GM23338 (cell line): ENCODE measurements around the gene IL21. TPM values are rescaled to one million over a fixed set of nuclear protein-coding genes. Genes with fewer than 3 reads are reported as not detected.

Source experiments
- ATAC-seq: fragments of 200-7000 bp; cut with Tn5 transposase; 3 replicates; pipeline ENCODE4 v1.9.1; 2020
- DNase-seq: peaks from one replicate; pipeline ENCODE4 v3.0.0-alpha.2; 2015; ENCODE audit warnings: low spot score
- H2AFZ ChIP-seq: fragments of 200-600 bp; sonication (generic); 2 replicates; pipeline ENCODE4 v1.8.0; 2016; ENCODE audit warnings: antibody characterized with exemption, mild to moderate bottlenecking, moderate library complexity
- H3F3A ChIP-seq: fragments of 200-600 bp; sonication (generic); replicated peaks from 2 replicates; pipeline ENCODE4 v1.8.0; 2017; ENCODE audit warnings: antibody characterized with exemption, mixed run types, low read depth
- H3K27ac ChIP-seq: fragments of 200-600 bp; sonication (generic); 2 replicates; pipeline ENCODE4 v1.6.1; 2016; ENCODE audit warnings: low read depth
- H3K27me3 ChIP-seq: fragments of 200-600 bp; sonication (generic); 2 replicates; pipeline ENCODE4 v1.8.0; 2016; ENCODE audit warnings: mild to moderate bottlenecking, mixed run types, moderate library complexity; ENCODE audit not compliant: insufficient read depth
- H3K36me3 ChIP-seq: fragments of 200-600 bp; sonication (generic); 2 replicates; pipeline ENCODE4 v1.8.0; 2016; ENCODE audit warnings: mild to moderate bottlenecking; ENCODE audit not compliant: insufficient read depth
- H3K4me1 ChIP-seq: fragments of 200-600 bp; sonication (generic); 2 replicates; pipeline ENCODE4 v1.8.0; 2016; ENCODE audit warnings: mild to moderate bottlenecking, moderate library complexity; ENCODE audit not compliant: insufficient read depth
- H3K4me2 ChIP-seq: fragments of 200-600 bp; sonication (generic); 2 replicates; pipeline ENCODE4 v1.7.1; 2017; ENCODE audit warnings: mixed run types
- H3K4me3 ChIP-seq: fragments of 200-600 bp; sonication (generic); 2 replicates; pipeline ENCODE4 v1.6.1; 2016; ENCODE audit warnings: mixed run types
- H3K79me2 ChIP-seq: fragments of 200-600 bp; sonication (generic); replicated peaks from 2 replicates; pipeline ENCODE4 v1.8.0; 2017; ENCODE audit warnings: mild to moderate bottlenecking; ENCODE audit not compliant: insufficient read depth
- H3K9me2 ChIP-seq: fragments of 200-600 bp; sonication (generic); 2 replicates; pipeline ENCODE4 v1.8.0; 2017; ENCODE audit not compliant: insufficient read depth
- H4K20me1 ChIP-seq: fragments of 200-600 bp; sonication (generic); replicated peaks from 2 replicates; pipeline ENCODE4 v1.8.0; 2017; ENCODE audit warnings: mild to moderate bottlenecking; ENCODE audit not compliant: insufficient read depth
- H3K27ac Mint-ChIP-seq: 2 replicates; pipeline ENCODE4 v1.8.0; 2020; ENCODE audit warnings: inconsistent platforms, mild to moderate bottlenecking, moderate library complexity, mixed read lengths
- H3K27me3 Mint-ChIP-seq: 3 replicates; pipeline ENCODE4 v1.8.0; 2022; ENCODE audit warnings: low read depth, mild to moderate bottlenecking, moderate library complexity, mixed read lengths, inconsistent platforms; ENCODE audit not compliant: insufficient read depth, poor library complexity
- H3K36me3 Mint-ChIP-seq: 3 replicates; pipeline ENCODE4 v1.8.0; 2021; ENCODE audit warnings: low read depth, mild to moderate bottlenecking, inconsistent platforms, moderate library complexity, mixed read lengths
- H3K4me1 Mint-ChIP-seq: 3 replicates; pipeline ENCODE4 v1.8.0; 2020; ENCODE audit warnings: mild to moderate bottlenecking, inconsistent platforms, mixed read lengths
- H3K4me3 Mint-ChIP-seq: 3 replicates; pipeline ENCODE4 v1.8.0; 2021; ENCODE audit warnings: moderate library complexity, mild to moderate bottlenecking, inconsistent platforms, mixed read lengths
- H3K9me3 Mint-ChIP-seq: 3 replicates; pipeline ENCODE4 v1.8.0; 2020; ENCODE audit warnings: moderate library complexity, mild to moderate bottlenecking, inconsistent platforms, mixed read lengths
- EZH2 ChIP-seq: fragments of 200-600 bp; sonication (generic); IDR thresholded peaks from one replicate; pipeline ENCODE4 v1.8.0; 2017; ENCODE audit warnings: antibody characterized with exemption, mild to moderate bottlenecking, low read depth; ENCODE audit not compliant: unreplicated experiment
- EZH2phosphoT487 ChIP-seq: fragments of 200-600 bp; sonication (generic); IDR thresholded peaks from one replicate; pipeline ENCODE4 v1.8.1; 2018; ENCODE audit warnings: antibody characterized with exemption; ENCODE audit not compliant: unreplicated experiment
- JUNB ChIP-seq: IDR thresholded peaks from one replicate; pipeline ENCODE4 v1.6.1; 2016; ENCODE audit warnings: antibody characterized with exemption; ENCODE audit not compliant: unreplicated experiment
- NANOG ChIP-seq: IDR thresholded peaks from 2 replicates; pipeline ENCODE4 v1.6.1; 2016; ENCODE audit warnings: antibody characterized with exemption, borderline replicate concordance
- POLR2AphosphoS5 ChIP-seq: IDR thresholded peaks from 2 replicates; pipeline ENCODE4 v1.6.1; 2016; ENCODE audit warnings: antibody characterized with exemption, low read depth
- STAT1 ChIP-seq: IDR thresholded peaks from one replicate; pipeline ENCODE4 v1.6.1; 2016; ENCODE audit warnings: antibody characterized with exemption; ENCODE audit not compliant: unreplicated experiment
- ZNF114 ChIP-seq: fragments of 250-450 bp; sonication (Bioruptor Pico); IDR thresholded peaks from 2 replicates; pipeline ENCODE4 v1.5.0; 2020; ENCODE audit warnings: mild to moderate bottlenecking, moderate library complexity
- ZNF331 ChIP-seq: fragments of 250-450 bp; sonication (Bioruptor Pico); IDR thresholded peaks from 2 replicates; pipeline ENCODE4 v1.5.0; 2020; ENCODE audit warnings: low read depth, mild to moderate bottlenecking, moderate library complexity
- polyA plus RNA-seq: library from polyadenylated mRNA; unstranded; fragments of >200 nt; fragmentation: Nextera tagmentation; extraction: Ambion mirVana; gene quantifications from 2 replicates; pipeline ENCODE4 v1.2.1, GENCODE V29; 2016
- total RNA-seq: library from RNA; depleted of rRNA; stranded (reverse); fragments of >200 nt; shearing (Covaris generic); gene quantifications from 2 replicates; pipeline ENCODE4 v1.2.3, GENCODE V29; 2014
- TF ChIP-seq, protein P1 (sequence below): fragments of 250-450 bp; sonication (Bioruptor Pico); IDR thresholded peaks from 2 replicates; pipeline ENCODE4 v1.5.0; 2020; ENCODE audit warnings: mild to moderate bottlenecking, moderate library complexity
- TF ChIP-seq, protein P2 (sequence below): IDR thresholded peaks from one replicate; pipeline ENCODE4 v1.6.1; 2018; ENCODE audit warnings: antibody characterized with exemption; ENCODE audit not compliant: unreplicated experiment
- TF ChIP-seq, protein P3 (sequence below), 2 experiments: fragments of 200-600 bp in 1 of 2; sonication (generic) in 1 of 2; conservative IDR thresholded peaks; 2 replicates each; pipeline versions ENCODE4 v1.5.1 to v1.6.1; 2016 to 2017; ENCODE audit warnings: antibody characterized with exemption in 2 of 2, low read depth in 2 of 2, mild to moderate bottlenecking in 2 of 2, moderate library complexity in 1 of 2
- TF ChIP-seq, protein P4 (sequence below): IDR thresholded peaks from 2 replicates; pipeline ENCODE4 v1.6.1; 2016; ENCODE audit warnings: antibody characterized with exemption

Gene IL21
- total and polyA plus RNA-seq, 2 experiments from 2014 or later: not detected

DNA sequence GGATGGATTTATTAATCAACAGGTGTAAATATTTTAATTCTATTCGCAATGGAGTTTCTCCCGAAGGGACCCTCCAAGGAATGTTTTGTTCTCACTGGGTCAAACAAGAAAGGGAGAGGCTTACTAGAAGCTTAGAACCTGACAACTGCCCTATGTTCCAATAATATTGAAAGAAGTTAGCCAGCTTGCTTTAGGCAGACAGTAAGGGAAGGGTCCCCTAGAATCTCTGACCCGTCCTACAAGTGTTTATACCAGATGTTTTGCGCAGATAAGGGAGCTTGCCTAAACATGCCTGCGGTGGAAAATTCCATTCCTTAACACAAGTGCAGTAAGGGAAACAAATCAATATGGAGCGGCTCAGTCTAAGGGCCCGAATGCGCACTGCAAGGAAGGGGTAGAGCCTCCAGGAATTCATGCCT, 17.7 kb downstream of the IL21 start:
- DNase-seq (no peak), ATAC-seq (no peak)
- Histone ChIP-seq H4K20me1 (no peaks in the 10 kb centered on the region), H2AFZ (peak overlapping the region; percentile 94), H3K4me1 (peaks cover 22% of the 10 kb centered on the region), H3K27me3 (no peaks in the 10 kb centered on the region), H3K4me3 (no peak overlapping the region), H3K4me2 (0 out of 2 replicates have a peak overlapping the region, but pooled peaks have one; percentile 12), H3K27ac (no peak overlapping the region), H3K9me2 (no peaks in the 10 kb centered on the region), H3F3A (no peaks in the 10 kb centered on the region), H3K79me2 (no peaks in the 10 kb centered on the region), H3K36me3 (no peaks in the 10 kb centered on the region)
- Mint-ChIP-seq H3K27me3 (peaks cover 4% of the 10 kb centered on the region), H3K9me3 (no peaks in the 10 kb centered on the region), H3K36me3 (no peaks in the 10 kb centered on the region), H3K4me3 (no peak overlapping the region), H3K4me1 (peaks cover 24% of the 10 kb centered on the region), H3K27ac (no peak overlapping the region)
- TF ChIP-seq, protein P1, sequence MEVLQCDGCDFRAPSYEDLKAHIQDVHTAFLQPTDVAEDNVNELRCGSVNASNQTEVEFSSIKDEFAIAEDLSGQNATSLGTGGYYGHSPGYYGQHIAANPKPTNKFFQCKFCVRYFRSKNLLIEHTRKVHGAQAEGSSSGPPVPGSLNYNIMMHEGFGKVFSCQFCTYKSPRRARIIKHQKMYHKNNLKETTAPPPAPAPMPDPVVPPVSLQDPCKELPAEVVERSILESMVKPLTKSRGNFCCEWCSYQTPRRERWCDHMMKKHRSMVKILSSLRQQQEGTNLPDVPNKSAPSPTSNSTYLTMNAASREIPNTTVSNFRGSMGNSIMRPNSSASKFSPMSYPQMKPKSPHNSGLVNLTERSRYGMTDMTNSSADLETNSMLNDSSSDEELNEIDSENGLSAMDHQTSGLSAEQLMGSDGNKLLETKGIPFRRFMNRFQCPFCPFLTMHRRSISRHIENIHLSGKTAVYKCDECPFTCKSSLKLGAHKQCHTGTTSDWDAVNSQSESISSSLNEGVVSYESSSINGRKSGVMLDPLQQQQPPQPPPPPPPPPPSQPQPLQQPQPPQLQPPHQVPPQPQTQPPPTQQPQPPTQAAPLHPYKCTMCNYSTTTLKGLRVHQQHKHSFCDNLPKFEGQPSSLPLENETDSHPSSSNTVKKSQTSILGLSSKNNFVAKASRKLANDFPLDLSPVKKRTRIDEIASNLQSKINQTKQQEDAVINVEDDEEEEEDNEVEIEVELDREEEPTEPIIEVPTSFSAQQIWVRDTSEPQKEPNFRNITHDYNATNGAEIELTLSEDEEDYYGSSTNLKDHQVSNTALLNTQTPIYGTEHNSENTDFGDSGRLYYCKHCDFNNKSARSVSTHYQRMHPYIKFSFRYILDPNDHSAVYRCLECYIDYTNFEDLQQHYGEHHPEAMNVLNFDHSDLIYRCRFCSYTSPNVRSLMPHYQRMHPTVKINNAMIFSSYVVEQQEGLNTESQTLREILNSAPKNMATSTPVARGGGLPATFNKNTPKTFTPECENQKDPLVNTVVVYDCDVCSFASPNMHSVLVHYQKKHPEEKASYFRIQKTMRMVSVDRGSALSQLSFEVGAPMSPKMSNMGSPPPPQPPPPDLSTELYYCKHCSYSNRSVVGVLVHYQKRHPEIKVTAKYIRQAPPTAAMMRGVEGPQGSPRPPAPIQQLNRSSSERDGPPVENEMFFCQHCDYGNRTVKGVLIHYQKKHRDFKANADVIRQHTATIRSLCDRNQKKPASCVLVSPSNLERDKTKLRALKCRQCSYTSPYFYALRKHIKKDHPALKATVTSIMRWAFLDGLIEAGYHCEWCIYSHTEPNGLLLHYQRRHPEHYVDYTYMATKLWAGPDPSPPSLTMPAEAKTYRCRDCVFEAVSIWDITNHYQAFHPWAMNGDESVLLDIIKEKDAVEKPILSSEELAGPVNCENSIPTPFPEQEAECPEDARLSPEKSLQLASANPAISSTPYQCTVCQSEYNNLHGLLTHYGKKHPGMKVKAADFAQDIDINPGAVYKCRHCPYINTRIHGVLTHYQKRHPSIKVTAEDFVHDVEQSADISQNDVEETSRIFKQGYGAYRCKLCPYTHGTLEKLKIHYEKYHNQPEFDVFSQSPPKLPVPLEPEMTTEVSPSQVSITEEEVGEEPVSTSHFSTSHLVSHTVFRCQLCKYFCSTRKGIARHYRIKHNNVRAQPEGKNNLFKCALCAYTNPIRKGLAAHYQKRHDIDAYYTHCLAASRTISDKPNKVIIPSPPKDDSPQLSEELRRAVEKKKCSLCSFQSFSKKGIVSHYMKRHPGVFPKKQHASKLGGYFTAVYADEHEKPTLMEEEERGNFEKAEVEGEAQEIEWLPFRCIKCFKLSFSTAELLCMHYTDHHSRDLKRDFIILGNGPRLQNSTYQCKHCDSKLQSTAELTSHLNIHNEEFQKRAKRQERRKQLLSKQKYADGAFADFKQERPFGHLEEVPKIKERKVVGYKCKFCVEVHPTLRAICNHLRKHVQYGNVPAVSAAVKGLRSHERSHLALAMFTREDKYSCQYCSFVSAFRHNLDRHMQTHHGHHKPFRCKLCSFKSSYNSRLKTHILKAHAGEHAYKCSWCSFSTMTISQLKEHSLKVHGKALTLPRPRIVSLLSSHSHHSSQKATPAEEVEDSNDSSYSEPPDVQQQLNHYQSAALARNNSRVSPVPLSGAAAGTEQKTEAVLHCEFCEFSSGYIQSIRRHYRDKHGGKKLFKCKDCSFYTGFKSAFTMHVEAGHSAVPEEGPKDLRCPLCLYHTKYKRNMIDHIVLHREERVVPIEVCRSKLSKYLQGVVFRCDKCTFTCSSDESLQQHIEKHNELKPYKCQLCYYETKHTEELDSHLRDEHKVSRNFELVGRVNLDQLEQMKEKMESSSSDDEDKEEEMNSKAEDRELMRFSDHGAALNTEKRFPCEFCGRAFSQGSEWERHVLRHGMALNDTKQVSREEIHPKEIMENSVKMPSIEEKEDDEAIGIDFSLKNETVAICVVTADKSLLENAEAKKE (CRISPR knock-in tag): no peak
- no peak for TF ChIP-seq ZNF114 (CRISPR knock-in tag)
- TF ChIP-seq, protein P2, sequence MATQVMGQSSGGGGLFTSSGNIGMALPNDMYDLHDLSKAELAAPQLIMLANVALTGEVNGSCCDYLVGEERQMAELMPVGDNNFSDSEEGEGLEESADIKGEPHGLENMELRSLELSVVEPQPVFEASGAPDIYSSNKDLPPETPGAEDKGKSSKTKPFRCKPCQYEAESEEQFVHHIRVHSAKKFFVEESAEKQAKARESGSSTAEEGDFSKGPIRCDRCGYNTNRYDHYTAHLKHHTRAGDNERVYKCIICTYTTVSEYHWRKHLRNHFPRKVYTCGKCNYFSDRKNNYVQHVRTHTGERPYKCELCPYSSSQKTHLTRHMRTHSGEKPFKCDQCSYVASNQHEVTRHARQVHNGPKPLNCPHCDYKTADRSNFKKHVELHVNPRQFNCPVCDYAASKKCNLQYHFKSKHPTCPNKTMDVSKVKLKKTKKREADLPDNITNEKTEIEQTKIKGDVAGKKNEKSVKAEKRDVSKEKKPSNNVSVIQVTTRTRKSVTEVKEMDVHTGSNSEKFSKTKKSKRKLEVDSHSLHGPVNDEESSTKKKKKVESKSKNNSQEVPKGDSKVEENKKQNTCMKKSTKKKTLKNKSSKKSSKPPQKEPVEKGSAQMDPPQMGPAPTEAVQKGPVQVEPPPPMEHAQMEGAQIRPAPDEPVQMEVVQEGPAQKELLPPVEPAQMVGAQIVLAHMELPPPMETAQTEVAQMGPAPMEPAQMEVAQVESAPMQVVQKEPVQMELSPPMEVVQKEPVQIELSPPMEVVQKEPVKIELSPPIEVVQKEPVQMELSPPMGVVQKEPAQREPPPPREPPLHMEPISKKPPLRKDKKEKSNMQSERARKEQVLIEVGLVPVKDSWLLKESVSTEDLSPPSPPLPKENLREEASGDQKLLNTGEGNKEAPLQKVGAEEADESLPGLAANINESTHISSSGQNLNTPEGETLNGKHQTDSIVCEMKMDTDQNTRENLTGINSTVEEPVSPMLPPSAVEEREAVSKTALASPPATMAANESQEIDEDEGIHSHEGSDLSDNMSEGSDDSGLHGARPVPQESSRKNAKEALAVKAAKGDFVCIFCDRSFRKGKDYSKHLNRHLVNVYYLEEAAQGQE: no peak
- TF ChIP-seq STAT1: no peak
- TF ChIP-seq NANOG: no peak
- no peak for TF ChIP-seq JUNB
- no peak for TF ChIP-seq EZH2phosphoT487
- TF ChIP-seq, protein P3, sequence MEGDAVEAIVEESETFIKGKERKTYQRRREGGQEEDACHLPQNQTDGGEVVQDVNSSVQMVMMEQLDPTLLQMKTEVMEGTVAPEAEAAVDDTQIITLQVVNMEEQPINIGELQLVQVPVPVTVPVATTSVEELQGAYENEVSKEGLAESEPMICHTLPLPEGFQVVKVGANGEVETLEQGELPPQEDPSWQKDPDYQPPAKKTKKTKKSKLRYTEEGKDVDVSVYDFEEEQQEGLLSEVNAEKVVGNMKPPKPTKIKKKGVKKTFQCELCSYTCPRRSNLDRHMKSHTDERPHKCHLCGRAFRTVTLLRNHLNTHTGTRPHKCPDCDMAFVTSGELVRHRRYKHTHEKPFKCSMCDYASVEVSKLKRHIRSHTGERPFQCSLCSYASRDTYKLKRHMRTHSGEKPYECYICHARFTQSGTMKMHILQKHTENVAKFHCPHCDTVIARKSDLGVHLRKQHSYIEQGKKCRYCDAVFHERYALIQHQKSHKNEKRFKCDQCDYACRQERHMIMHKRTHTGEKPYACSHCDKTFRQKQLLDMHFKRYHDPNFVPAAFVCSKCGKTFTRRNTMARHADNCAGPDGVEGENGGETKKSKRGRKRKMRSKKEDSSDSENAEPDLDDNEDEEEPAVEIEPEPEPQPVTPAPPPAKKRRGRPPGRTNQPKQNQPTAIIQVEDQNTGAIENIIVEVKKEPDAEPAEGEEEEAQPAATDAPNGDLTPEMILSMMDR (conservative IDR thresholded peaks at IDR 0.05; ENCODE audit: low read depth in 2 of 2): no peak
- TF ChIP-seq EZH2: no peak
- TF ChIP-seq ZNF331 (CRISPR knock-in tag): no peak
- no peak for TF ChIP-seq POLR2AphosphoS5
- TF ChIP-seq, protein P4, sequence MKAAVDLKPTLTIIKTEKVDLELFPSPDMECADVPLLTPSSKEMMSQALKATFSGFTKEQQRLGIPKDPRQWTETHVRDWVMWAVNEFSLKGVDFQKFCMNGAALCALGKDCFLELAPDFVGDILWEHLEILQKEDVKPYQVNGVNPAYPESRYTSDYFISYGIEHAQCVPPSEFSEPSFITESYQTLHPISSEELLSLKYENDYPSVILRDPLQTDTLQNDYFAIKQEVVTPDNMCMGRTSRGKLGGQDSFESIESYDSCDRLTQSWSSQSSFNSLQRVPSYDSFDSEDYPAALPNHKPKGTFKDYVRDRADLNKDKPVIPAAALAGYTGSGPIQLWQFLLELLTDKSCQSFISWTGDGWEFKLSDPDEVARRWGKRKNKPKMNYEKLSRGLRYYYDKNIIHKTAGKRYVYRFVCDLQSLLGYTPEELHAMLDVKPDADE: no peak
